KMS-11 (cell line): Measurements from ENCODE around the gene TCEANC.
A peak's percentile ranks its signal among the peaks of the same experiment; 100 is the strongest.

ENCODE experiments used
- H2AFZ ChIP-seq: fragments of 200-600 bp; sonication (generic); 2 replicates; pipeline ENCODE4 v1.6.1; 2016; ENCODE audit warnings: antibody characterized with exemption, mixed run types, low read depth
- H3K27ac ChIP-seq: fragments of 200-600 bp; sonication (generic); 2 replicates; pipeline ENCODE4 v1.6.1; 2016; ENCODE audit warnings: mild to moderate bottlenecking, mixed run types
- H3K27me3 ChIP-seq: fragments of 200-600 bp; sonication (generic); 2 replicates; pipeline ENCODE4 v1.6.1; 2017; ENCODE audit warnings: mild to moderate bottlenecking, low read depth, mixed run types, moderate library complexity; ENCODE audit not compliant: insufficient read depth
- H3K36me3 ChIP-seq: fragments of 200-600 bp; sonication (generic); 2 replicates; pipeline ENCODE4 v1.6.1; 2017; ENCODE audit warnings: mild to moderate bottlenecking, mixed run types; ENCODE audit not compliant: insufficient read depth
- H3K4me1 ChIP-seq: fragments of 200-600 bp; sonication (generic); 2 replicates; pipeline ENCODE4 v1.6.1; 2016; ENCODE audit warnings: mild to moderate bottlenecking, low read depth, mixed run types; ENCODE audit not compliant: poor library complexity, severe bottlenecking
- H3K4me2 ChIP-seq: fragments of 200-600 bp; sonication (generic); 2 replicates; pipeline ENCODE4 v1.7.0; 2016; ENCODE audit warnings: mild to moderate bottlenecking, mixed run types
- H3K4me3 ChIP-seq: fragments of 200-600 bp; sonication (generic); IDR thresholded peaks from 2 replicates; pipeline ENCODE4 v1.6.1; 2017; ENCODE audit warnings: low read depth, low read length, mixed read lengths; ENCODE audit not compliant: insufficient read depth
- H3K79me2 ChIP-seq: fragments of 200-600 bp; sonication (generic); 2 replicates; pipeline ENCODE4 v1.6.1; 2016; ENCODE audit warnings: low read depth, mixed run types; ENCODE audit not compliant: insufficient read depth
- H3K9ac ChIP-seq: fragments of 200-600 bp; sonication (generic); 2 replicates; pipeline ENCODE4 v1.6.1; 2016; ENCODE audit warnings: mild to moderate bottlenecking, mixed run types
- H4K20me1 ChIP-seq: fragments of 200-600 bp; sonication (generic); 2 replicates; pipeline ENCODE4 v1.6.1; 2016; ENCODE audit warnings: mild to moderate bottlenecking, mixed run types; ENCODE audit not compliant: insufficient read depth
- TF ChIP-seq, protein P1 (sequence below): fragments of 200-600 bp; sonication (generic); conservative IDR thresholded peaks from 2 replicates; pipeline ENCODE4 v1.6.1; 2017; ENCODE audit warnings: low read depth, mild to moderate bottlenecking, antibody characterized with exemption, low read length, moderate library complexity, mixed read lengths

The TCEANC gene

DNA sequence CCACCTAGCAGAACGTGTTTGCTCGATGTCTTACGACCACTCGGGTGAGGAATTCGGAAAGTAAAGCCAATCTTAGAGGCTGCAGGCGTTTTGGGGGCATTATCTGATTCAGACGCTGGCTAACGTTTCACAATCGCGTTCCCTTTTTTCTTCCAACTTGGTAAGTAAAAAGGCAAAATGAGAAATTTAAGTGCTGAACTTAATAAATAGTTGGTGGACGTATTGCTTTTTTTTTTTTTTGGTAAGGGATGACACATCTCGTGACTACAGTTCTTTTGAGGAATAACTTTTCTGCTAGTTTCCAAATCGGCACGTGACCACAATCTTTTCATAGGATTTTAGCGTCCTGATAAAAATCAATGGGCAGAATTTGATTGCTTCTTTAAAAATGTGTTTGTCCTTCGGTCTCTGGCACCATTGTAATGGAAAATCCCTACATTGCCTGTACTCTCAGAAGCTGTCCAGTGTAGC, 36.8 kb downstream of the TCEANC start:
- TF ChIP-seq, protein P1, sequence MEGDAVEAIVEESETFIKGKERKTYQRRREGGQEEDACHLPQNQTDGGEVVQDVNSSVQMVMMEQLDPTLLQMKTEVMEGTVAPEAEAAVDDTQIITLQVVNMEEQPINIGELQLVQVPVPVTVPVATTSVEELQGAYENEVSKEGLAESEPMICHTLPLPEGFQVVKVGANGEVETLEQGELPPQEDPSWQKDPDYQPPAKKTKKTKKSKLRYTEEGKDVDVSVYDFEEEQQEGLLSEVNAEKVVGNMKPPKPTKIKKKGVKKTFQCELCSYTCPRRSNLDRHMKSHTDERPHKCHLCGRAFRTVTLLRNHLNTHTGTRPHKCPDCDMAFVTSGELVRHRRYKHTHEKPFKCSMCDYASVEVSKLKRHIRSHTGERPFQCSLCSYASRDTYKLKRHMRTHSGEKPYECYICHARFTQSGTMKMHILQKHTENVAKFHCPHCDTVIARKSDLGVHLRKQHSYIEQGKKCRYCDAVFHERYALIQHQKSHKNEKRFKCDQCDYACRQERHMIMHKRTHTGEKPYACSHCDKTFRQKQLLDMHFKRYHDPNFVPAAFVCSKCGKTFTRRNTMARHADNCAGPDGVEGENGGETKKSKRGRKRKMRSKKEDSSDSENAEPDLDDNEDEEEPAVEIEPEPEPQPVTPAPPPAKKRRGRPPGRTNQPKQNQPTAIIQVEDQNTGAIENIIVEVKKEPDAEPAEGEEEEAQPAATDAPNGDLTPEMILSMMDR: no peak
- Histone ChIP-seq H3K36me3 (no peaks in the 10 kb centered on the region), H3K27ac (peak overlapping the region; percentile 58), H3K4me3 (peak overlapping the region; percentile 27), H3K4me1 (peaks cover 55% of the 10 kb centered on the region), H4K20me1 (no peaks in the 10 kb centered on the region), H3K27me3 (no peaks in the 10 kb centered on the region), H3K4me2 (peak overlapping the region; percentile 39), H2AFZ (peak overlapping the region; percentile 57; the same call in 1 of the 2 replicates), H3K9ac (peak overlapping the region; percentile 80; the same call in 1 of the 2 replicates), H3K79me2 (peaks cover 55% of the 10 kb centered on the region)

DNA sequence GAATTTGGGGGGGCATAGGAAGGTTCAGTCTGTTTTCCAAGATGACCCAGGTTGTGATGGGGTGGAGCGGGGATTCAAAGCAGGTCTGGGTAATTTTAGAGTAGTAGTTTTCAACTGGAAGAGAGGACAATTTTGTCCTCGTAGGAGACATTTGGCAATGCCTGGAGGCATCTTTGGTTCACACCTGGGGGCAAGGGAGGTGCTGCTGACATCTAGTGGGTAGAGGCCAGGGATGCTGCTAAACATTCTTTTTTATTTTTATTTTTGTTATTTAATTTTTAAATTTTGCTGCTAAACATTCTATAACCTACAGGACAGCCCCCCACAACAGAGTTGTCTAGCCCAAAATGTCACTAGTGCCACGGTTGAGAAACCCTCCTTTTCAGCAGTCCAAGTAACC, 37.9 kb downstream of the TCEANC start:
- Histone ChIP-seq H3K27ac (no peak overlapping the region; the same call in 1 of the 2 replicates), H3K4me2 (peak overlapping the region; percentile 39), H3K4me3 (no peak overlapping the region), H3K27me3 (no peaks in the 10 kb centered on the region), H3K9ac (no peak overlapping the region), H4K20me1 (no peaks in the 10 kb centered on the region), H3K4me1 (peaks cover 55% of the 10 kb centered on the region), H2AFZ (no peak overlapping the region), H3K79me2 (peaks cover 66% of the 10 kb centered on the region), H3K36me3 (no peaks in the 10 kb centered on the region)
- TF ChIP-seq, protein P1: peak; percentile 26; the same call in 1 of the 2 replicates

DNA sequence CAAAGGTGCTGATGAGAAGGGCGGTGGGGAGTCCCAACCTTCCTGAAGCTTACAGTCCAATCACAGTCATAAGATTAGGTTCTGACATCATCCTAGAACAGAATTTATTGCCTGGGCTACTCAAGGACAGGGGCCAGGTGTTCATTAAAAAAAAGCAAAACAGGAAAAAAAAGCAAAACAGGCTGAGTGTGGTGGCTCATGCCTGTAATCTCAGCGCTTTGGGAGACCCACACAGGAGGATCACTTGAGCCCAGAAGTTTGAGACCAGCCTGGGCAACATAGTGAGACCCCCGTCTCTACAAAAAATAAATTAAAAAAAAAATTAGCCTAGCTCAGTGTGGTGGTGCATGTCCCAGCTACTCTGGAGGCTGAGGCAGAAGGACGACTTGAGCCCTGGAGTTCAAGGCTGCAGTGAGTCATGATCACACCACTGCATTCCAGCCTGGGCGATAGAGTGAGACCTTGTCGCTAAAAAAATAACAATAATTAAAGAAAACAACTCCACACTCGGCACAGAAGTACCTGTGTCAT, 39.0 kb downstream of the TCEANC start:
- H3K27me3 ChIP-seq: no peaks in the 10 kb centered on the region
- H3K36me3 ChIP-seq: no peaks in the 10 kb centered on the region
- H3K27ac ChIP-seq: no peak overlapping the region
- H3K4me1 ChIP-seq: peaks cover 50% of the 10 kb centered on the region
- H3K9ac ChIP-seq: no peak overlapping the region
- no peaks in the 10 kb centered on the region for H4K20me1 ChIP-seq
- no peak overlapping the region for H3K4me3 ChIP-seq
- no peak overlapping the region for H2AFZ ChIP-seq
- H3K4me2 ChIP-seq: peak overlapping the region; percentile 17; the same call in 1 of the 2 replicates
- H3K79me2 ChIP-seq: peaks cover 67% of the 10 kb centered on the region
- TF ChIP-seq, protein P1: no peak

DNA sequence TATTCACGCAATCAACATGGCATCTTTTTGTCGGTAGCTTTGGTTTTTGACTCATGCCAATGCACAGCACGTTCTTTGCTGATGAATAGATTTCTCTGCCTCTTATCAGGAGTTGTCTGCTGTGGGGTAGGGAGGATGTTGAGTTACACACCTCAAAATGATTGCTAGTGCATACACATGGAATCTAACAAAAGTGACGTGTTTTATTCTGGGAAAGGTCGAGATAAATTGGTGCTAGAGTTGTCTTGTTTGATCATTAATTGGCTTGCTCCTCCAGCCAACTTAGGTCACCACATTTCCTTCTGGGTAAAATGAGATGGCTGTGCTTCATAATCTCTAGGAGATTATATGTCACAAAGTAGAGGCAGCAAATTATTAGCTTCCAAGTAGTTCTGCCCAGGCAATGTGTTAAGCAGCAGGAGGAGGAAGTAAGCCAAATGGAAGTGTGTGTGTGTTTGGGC, 39.9 kb downstream of the TCEANC start:
- no peaks in the 10 kb centered on the region for H3K27me3 ChIP-seq
- TF ChIP-seq, protein P1: no peak
- H3K4me3 ChIP-seq: no peak overlapping the region
- peaks cover 42% of the 10 kb centered on the region for H3K4me1 ChIP-seq
- no peaks in the 10 kb centered on the region for H4K20me1 ChIP-seq
- no peaks in the 10 kb centered on the region for H3K36me3 ChIP-seq
- no peak overlapping the region for H3K4me2 ChIP-seq
- H3K79me2 ChIP-seq: peaks cover 70% of the 10 kb centered on the region
- H3K9ac ChIP-seq: no peak overlapping the region
- H3K27ac ChIP-seq: no peak overlapping the region
- H2AFZ ChIP-seq: no peak overlapping the region
